Thyroid gland (tissue), 4 donors: ENCODE data around the gene RNASET2.

ENCODE experiments used
- POLR2A ChIP-seq, 2 donors: fragments of 450-650 bp; IDR thresholded peaks; one replicate each; pipeline ENCODE4 v1.6.1; 2017; ENCODE audit warnings: antibody characterized with exemption in 2 of 2, mild to moderate bottlenecking in 2 of 2, moderate library complexity in 1 of 2
- TF ChIP-seq, protein P1 (sequence below), 6 experiments: fragments of 200-600 bp in 3 of 6; fragments of 450-650 bp in 3 of 6; sonication (generic) in 3 of 6; IDR thresholded peaks; one replicate each; pipeline ENCODE4 v1.5.1; 2016 to 2019; ENCODE audit warnings: antibody characterized with exemption in 6 of 6, mild to moderate bottlenecking in 2 of 6, inconsistent platforms in 1 of 6, moderate library complexity in 1 of 6

DNA sequence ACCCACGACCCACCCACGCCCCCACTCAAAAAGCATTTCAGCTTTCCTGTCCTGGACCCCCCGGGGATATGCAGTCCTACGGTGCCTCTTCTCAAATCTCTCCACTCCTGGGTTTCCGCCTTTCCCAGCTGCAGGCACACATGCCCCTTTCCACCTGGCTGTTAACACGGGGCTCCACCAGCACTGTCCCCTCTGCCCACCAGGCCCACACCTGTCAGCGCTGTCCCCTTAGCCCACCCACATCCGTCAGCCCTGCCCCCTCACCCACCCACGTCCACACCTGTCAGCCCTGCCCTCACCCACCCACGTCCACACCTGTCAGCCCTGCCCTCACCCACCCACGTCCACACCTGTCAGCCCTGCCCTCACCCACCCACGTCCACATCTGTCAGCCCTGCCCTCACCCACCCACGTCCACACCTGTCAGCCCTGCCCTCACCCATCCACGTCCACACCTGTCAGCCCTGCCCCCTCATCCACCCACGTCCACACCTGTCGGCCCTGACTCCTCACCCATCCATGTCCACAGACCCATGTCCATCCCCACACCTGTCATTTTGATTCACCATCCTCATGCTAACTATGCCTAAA is 11.6 kb downstream of the RNASET2 start:
- TF ChIP-seq, protein P1, sequence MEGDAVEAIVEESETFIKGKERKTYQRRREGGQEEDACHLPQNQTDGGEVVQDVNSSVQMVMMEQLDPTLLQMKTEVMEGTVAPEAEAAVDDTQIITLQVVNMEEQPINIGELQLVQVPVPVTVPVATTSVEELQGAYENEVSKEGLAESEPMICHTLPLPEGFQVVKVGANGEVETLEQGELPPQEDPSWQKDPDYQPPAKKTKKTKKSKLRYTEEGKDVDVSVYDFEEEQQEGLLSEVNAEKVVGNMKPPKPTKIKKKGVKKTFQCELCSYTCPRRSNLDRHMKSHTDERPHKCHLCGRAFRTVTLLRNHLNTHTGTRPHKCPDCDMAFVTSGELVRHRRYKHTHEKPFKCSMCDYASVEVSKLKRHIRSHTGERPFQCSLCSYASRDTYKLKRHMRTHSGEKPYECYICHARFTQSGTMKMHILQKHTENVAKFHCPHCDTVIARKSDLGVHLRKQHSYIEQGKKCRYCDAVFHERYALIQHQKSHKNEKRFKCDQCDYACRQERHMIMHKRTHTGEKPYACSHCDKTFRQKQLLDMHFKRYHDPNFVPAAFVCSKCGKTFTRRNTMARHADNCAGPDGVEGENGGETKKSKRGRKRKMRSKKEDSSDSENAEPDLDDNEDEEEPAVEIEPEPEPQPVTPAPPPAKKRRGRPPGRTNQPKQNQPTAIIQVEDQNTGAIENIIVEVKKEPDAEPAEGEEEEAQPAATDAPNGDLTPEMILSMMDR (IDR thresholded peaks at IDR 0.05) = no peak
- TF ChIP-seq POLR2A (IDR thresholded peaks at IDR 0.05) = no peak
